Gastrocnemius medialis (tissue), 4 donors: ENCODE results near the gene NGEF.

Experiments
- CTCF ChIP-seq, 5 experiments: fragments of 450-650 bp in 3 of 5; fragments of 200-600 bp in 2 of 5; sonication (generic) in 2 of 5; IDR thresholded peaks in 4 of 5; conservative IDR thresholded peaks in 1 of 5; 1 replicate in 4 of 5; 2 replicates in 1 of 5; pipeline ENCODE4 v1.5.1; 2016 to 2019; ENCODE audit warnings: antibody characterized with exemption in 5 of 5, mild to moderate bottlenecking in 3 of 5, moderate library complexity in 3 of 5
- POLR2A ChIP-seq, 2 donors: fragments of 450-650 bp; IDR thresholded peaks; one replicate each; pipeline ENCODE4 v1.6.1; 2017; ENCODE audit warnings: antibody characterized with exemption in 2 of 2, mild to moderate bottlenecking in 2 of 2, moderate library complexity in 2 of 2

- TF ChIP-seq CTCF (IDR thresholded peaks at IDR 0.05 in 4 of 5, conservative IDR thresholded peaks at IDR 0.05 in 1 of 5) (no peak), POLR2A (IDR thresholded peaks at IDR 0.05) (no peak)
Observed at GRCh38 chr2:232886632-232887031, 126.4 kb downstream of the NGEF start.
